Peyer's patch (tissue), 4 donors: ENCODE data around the gene TCF7L1.

Experiments
- POLR2A ChIP-seq, 2 donors: fragments of 450-650 bp; IDR thresholded peaks; one replicate each; pipeline ENCODE4 v1.5.1; 2017; ENCODE audit warnings: antibody characterized with exemption in 2 of 2, mild to moderate bottlenecking in 2 of 2, moderate library complexity in 2 of 2
- TF ChIP-seq, protein P1 (sequence below), 6 experiments: fragments of 450-650 bp in 4 of 6; fragments of 200-600 bp in 2 of 6; sonication (generic) in 1 of 6; IDR thresholded peaks; one replicate each; pipeline ENCODE4 v1.5.1; 2017 to 2019; ENCODE audit warnings: antibody characterized with exemption in 6 of 6, mild to moderate bottlenecking in 3 of 6, moderate library complexity in 1 of 6

DNA sequence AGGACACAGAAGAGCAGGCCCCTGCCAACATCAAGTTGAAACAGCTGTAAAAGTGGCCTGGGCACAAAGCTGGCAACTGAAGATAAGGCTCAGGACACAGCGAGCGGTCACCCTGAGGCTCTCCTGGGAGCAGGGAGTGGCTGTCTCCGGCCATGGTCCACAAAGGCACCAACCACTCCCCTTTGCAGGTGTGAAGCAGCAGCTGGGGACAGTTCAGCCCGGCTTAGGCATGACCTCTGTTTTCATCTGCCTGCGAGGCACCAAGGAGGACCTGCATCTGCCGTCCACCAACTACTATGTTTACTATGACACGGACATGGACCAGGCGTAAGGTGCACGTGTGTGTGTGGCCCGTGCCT, 181.7 kb downstream of the TCF7L1 start:
- no peak for TF ChIP-seq POLR2A (IDR thresholded peaks at IDR 0.05)
- TF ChIP-seq, protein P1, sequence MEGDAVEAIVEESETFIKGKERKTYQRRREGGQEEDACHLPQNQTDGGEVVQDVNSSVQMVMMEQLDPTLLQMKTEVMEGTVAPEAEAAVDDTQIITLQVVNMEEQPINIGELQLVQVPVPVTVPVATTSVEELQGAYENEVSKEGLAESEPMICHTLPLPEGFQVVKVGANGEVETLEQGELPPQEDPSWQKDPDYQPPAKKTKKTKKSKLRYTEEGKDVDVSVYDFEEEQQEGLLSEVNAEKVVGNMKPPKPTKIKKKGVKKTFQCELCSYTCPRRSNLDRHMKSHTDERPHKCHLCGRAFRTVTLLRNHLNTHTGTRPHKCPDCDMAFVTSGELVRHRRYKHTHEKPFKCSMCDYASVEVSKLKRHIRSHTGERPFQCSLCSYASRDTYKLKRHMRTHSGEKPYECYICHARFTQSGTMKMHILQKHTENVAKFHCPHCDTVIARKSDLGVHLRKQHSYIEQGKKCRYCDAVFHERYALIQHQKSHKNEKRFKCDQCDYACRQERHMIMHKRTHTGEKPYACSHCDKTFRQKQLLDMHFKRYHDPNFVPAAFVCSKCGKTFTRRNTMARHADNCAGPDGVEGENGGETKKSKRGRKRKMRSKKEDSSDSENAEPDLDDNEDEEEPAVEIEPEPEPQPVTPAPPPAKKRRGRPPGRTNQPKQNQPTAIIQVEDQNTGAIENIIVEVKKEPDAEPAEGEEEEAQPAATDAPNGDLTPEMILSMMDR (IDR thresholded peaks at IDR 0.05) = no peak
